NCI-H69 (cell line): Measurements from ENCODE around the gene MESP1.
A peak's percentile ranks its signal among the peaks of the same experiment; 100 is the strongest.
"Not testable (repeated sequence)": the region's sequence is repeated elsewhere in the genome, so short reads cannot be mapped to it uniquely, and the experiment has no call there.

ENCODE experiments used
- DNase-seq: peaks from one replicate; lab custom pipeline; 2025; lab: John Stamatoyannopoulos, UW

The MESP1 gene

GRCh38 chr15:89750560-89751542 lies at the start of gene MESP1:
TSS of gene MESP1 (minus strand) at chr15:89751249. CDS start at chr15:89751231, 18 bp downstream.
- DNase-seq, result peak; percentile 89

- no peak for DNase-seq
Measured at GRCh38 chr15:89799918-89800498, 49.0 kb upstream of the MESP1 start.

GRCh38 chr15:89799011-89799911 lies 48.2 kb upstream of the MESP1 start:
- DNase-seq, result no peak

DNA sequence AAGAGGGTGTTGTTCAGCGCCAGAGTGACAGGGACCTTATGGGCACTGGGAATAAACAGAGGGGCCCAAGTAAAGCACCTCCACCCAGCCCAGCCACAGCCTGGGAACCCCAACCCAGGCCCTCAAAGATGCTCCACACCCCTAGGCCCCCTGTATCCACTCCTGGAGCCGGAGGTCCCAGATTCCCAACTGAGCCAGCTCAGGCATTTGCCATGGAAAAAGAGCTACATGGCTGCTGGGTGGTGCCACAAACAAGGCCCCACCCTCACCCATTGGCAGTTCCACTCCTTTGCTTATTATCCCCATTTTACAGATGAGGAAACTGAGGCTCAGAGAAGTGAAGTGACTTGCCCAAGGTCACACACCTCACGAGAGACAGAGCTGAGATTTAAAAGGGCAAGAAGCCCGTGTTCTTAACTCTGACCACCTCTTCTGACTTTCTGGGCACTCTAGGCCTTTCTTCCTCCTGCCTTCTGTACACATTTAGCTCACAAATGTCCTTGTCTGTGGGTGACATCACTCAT lies 46.7 kb upstream of the MESP1 start:
- DNase-seq, result no peak

GRCh38 chr15:89795996-89796395 lies 44.9 kb upstream of the MESP1 start:
- DNase-seq, result no peak

GRCh38 chr15:89794627-89795241 lies 43.7 kb upstream of the MESP1 start:
- peak; percentile 13 for DNase-seq

DNA sequence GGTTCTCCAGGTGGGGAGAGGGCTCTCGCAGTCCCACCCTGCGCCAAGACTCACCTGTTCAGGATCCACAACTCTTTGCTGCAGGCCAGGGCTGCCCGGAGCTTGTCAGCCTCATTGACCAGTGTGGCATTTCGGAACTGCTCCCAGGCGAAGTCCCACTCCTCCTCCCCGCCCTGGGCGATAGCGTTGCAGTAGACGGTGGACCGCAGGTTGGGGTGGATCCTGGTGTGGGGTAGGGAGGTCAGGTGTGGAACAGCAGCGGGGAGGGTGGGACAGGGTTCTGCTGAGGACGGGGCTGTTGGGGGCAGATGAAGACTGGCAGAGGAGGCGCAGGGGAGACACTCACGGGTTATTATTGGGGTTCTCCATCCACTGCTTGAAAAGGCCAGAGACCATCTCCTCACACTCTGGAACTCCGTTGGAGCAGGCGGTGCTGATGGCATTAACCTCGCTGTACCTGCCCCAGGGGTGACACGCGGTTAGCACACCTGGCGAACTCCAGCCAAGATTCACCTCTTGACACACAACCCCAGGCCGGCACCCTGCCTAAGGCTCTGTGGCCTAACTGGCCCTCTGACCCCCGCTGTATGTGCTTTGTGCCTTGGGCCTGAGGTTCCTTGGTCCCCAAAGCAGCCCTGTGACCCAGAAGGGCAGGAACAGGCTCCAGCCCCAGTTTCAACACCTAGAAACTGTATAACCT lies 41.2 kb upstream of the MESP1 start:
- DNase-seq, result no peak

DNA sequence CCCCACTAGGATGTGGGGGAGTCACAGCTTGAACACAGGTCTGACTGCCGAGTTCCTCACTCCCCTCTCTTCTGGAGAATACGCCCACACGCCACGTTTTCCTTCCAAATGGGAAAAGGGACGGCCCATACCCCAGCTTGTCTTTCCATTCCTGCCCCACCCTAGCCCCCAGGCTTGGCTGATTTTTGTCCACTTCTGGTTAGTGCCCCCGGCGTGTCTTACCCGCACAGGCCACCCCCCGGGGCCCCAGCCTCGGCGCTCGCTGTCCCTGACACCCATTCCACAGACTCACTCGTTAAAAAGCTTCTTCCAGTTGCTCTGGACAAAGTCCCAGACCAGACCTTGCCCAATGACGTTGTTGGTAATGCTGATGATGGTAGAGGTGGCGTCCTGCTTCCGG lies 39.6 kb upstream of the MESP1 start:
- no peak for DNase-seq

DNA sequence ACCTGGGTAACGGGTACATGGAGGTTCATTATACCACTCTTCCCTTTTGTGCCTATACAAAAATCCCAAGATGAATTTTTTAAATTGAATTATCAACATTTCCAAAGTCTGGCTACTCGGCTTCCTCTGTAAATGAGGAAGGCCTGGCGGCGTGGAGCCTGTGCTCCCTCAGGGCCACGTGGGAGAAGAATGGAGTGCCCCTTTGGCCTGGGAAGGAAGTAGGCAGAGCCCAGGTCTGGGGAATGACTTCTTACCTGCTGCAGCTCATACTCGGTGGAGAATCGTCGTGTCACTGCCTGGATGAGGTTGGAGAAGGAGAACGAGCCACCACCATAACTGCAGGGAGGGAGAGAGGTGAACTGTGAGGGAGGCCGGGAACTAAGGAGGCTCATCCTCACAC lies 39.2 kb upstream of the MESP1 start:
- DNase-seq, result no peak

GRCh38 chr15:89788585-89788984 lies 37.5 kb upstream of the MESP1 start:
- DNase-seq, result not testable (repeated sequence)

- DNase-seq, result no peak
Measured at GRCh38 chr15:89787944-89788343, 36.9 kb upstream of the MESP1 start.

DNA sequence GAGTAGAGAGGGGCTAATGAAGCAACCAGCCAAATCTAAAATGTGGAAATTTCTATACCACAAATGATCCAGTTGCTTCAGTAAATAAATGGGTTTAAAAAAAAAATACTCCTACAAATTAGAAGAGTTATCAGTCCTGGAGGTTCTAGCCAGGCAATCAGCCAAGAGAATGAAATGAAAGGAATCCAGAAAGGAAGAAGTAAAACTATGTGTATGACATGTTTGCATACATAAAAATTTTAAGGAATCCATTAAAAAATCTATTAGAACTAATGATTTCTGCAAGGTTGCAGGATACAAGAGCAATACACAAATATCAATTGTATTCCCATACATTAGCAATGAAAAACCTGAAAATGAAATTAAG lies 34.7 kb upstream of the MESP1 start:
- DNase-seq, result no peak

DNA sequence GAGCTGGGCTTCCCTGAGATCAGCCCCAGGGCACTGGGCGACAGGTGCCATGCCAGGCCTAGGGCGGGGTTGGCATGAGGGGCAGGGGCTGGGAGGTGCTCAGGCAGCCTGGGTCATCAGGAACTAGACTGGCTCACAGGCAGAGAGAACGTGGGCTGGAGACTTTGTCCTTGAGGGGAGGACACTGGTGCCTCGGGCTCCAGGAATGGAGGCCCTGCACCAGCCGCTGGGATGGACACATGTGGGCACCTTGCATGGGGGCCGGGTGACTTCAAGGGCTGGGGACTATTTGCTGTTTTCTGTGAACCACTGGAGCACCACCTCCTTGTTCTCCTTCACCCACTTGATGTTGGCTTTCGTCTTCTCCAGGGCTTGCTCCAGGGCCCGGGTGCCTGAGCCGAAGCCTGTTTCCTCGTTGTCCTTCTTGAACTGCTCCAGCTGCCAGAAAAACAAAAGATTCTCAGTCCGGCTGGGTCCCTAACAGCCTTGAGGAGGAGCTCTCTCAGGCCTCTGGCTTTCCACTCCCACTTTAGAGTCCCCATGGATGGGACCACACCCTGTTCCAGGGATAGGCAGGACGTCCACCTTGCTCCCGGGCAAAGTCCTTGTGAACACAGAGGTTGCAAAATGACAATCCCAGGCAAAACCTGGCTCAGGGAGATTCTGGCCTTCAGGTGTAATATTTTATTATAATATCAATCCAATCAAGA lies 34.2 kb upstream of the MESP1 start:
- no peak for DNase-seq

GRCh38 chr15:89784686-89784960 lies 33.6 kb upstream of the MESP1 start:
- no peak for DNase-seq

- no peak for DNase-seq
Measured at GRCh38 chr15:89783861-89784685, 33.0 kb upstream of the MESP1 start.

DNA sequence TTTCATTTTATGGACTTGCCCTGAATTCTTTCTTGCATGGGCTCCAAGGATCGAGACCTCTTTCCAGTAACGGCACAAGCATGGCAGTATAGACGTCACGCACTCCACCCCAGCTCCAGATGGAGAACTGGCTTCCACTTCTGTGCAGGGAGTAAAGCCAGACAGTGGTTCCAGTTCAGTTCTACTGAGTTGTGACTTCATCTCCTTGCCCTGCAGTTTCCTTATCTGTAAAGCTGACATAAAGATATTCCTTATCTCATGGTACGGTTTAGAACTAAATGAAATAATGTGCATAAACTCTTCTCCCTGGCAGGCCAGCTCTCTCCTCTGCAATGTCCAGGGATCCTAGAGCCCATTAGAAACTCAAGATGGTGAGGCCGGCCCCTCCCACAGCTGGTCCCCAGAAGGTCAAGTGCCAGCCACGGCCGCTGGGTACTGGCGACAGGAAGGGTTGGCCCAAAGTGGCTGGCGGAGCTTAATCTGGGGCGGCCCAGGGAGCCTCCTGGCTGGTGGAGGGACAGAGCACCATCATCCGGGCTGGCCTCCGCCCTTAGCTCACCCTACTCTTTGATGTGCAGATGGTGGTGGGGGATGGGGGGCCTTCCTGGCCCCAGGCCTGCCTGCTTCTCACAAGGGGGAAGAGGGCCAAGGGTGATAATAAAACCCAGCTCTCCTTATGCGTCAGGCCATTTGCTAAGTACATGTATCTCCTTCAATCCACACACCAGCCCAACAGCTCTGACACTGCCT lies 32.2 kb upstream of the MESP1 start:
- DNase-seq, result no peak

DNA sequence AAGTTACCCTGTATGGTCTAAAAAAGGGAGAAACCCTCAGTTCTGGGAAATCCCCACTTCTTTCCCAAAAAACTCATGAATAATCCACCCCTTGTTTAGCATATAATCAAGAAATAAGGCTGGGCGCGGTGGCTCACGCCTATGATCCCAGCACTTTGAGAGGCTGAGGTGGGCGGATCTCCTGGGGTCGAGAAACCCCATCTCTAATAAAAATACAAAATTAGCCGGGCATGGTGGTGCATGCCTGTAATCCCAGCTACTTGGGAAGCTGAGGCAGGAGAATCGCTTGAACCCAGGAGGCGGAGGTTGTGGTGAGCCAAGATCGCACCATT lies 31.5 kb upstream of the MESP1 start:
- not testable (repeated sequence) for DNase-seq

- no peak for DNase-seq
Measured at GRCh38 chr15:89781891-89782618, 31.0 kb upstream of the MESP1 start.
